ENCODE measurements around the gene SCO2. TPM values are rescaled to one million over a fixed set of nuclear protein-coding genes. Genes with fewer than 3 reads are reported as not detected.
"Not testable (repeated sequence)": the region's sequence is repeated elsewhere in the genome, so short reads cannot be mapped to it uniquely, and the experiment has no call there.

Gene SCO2
- total RNA-seq, 1 donor from 2014 or later, result 1.8 TPM

DNA sequence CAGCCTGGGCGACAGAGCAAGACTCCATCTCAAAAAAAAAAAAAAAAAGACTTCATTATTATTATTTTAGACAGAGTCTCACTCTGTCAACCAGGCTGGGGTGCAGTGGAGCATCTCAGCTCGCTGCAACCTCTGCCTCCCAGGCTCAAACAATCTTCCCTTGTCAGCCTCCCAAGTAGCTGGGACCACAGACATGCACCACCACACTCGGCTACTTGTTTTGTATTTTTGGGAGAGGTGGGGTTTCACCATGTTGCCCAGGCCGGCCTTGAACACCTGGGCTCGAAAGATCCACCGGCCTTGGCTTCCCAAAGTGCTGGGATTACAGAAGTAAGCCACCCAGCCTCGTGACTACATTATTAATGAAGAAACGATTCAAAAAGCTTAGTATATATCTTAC, 9.7 kb upstream of the SCO2 start:
- FAIRE-seq, result no peak
- Histone ChIP-seq H3K4me3 (ENCODE audit: insufficient read depth, low read depth, low read length) (no peak overlapping the region), H3K79me2 (ENCODE audit: insufficient read depth, low read length) (no peaks in the 10 kb centered on the region), H3K27me3 (ENCODE audit: insufficient read depth, low read length) (peaks cover 23% of the 10 kb centered on the region), H3K9ac (ENCODE audit: low read length) (no peak overlapping the region), H3K27ac (ENCODE audit: low read depth, low read length) (no peak overlapping the region), H4K20me1 (ENCODE audit: insufficient read depth, low read length) (no peaks in the 10 kb centered on the region), H3K4me2 (ENCODE audit: low read length) (no peak overlapping the region), H3K9me3 (ENCODE audit: insufficient read depth, low read depth, low read length) (no peaks in the 10 kb centered on the region), H2AFZ (ENCODE audit: low read depth, low read length) (no peak overlapping the region), H3K4me1 (ENCODE audit: insufficient read depth, low read length) (peaks cover 14% of the 10 kb centered on the region), H3K36me3 (ENCODE audit: insufficient read depth, low read length) (no peaks in the 10 kb centered on the region)
- Mint-ChIP-seq H3K36me3 (ENCODE audit: low read depth, unreplicated experiment) (no peaks in the 10 kb centered on the region), H3K4me1 (ENCODE audit: low read depth, unreplicated experiment) (peaks cover 4% of the 10 kb centered on the region), H3K9me3 (ENCODE audit: unreplicated experiment) (peaks cover 4% of the 10 kb centered on the region), H3K27me3 (ENCODE audit: low read depth, unreplicated experiment) (peaks cover 15% of the 10 kb centered on the region), H3K27ac (ENCODE audit: unreplicated experiment) (no peak overlapping the region), H3K4me3 (ENCODE audit: unreplicated experiment) (no peak overlapping the region)
- TF ChIP-seq EZH2 (IDR thresholded peaks at IDR 0.05; ENCODE audit: insufficient read depth, low read length), result no peak
- TF ChIP-seq, protein P1, sequence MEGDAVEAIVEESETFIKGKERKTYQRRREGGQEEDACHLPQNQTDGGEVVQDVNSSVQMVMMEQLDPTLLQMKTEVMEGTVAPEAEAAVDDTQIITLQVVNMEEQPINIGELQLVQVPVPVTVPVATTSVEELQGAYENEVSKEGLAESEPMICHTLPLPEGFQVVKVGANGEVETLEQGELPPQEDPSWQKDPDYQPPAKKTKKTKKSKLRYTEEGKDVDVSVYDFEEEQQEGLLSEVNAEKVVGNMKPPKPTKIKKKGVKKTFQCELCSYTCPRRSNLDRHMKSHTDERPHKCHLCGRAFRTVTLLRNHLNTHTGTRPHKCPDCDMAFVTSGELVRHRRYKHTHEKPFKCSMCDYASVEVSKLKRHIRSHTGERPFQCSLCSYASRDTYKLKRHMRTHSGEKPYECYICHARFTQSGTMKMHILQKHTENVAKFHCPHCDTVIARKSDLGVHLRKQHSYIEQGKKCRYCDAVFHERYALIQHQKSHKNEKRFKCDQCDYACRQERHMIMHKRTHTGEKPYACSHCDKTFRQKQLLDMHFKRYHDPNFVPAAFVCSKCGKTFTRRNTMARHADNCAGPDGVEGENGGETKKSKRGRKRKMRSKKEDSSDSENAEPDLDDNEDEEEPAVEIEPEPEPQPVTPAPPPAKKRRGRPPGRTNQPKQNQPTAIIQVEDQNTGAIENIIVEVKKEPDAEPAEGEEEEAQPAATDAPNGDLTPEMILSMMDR (IDR thresholded peaks at IDR 0.05; ENCODE audit: insufficient read depth, low read depth, low read length), result no peak
- no peak for DNase-seq (ENCODE audit: low read depth)

GRCh38 chr22:50533856-50534711, 8.7 kb upstream of the SCO2 start:
- not testable (repeated sequence) for H3K4me3 Mint-ChIP-seq (ENCODE audit: unreplicated experiment); H3K79me2 ChIP-seq (ENCODE audit: insufficient read depth, low read length); H3K4me3 ChIP-seq (ENCODE audit: insufficient read depth, low read depth, low read length); H2AFZ ChIP-seq (ENCODE audit: low read depth, low read length); H3K4me2 ChIP-seq (ENCODE audit: low read length); H3K9ac ChIP-seq (ENCODE audit: low read length); FAIRE-seq; H3K36me3 Mint-ChIP-seq (ENCODE audit: low read depth, unreplicated experiment); H3K4me1 Mint-ChIP-seq (ENCODE audit: low read depth, unreplicated experiment); H3K27ac Mint-ChIP-seq (ENCODE audit: unreplicated experiment); H3K9me3 Mint-ChIP-seq (ENCODE audit: unreplicated experiment); H3K9me3 ChIP-seq (ENCODE audit: insufficient read depth, low read depth, low read length); H3K27ac ChIP-seq (ENCODE audit: low read depth, low read length); H3K36me3 ChIP-seq (ENCODE audit: insufficient read depth, low read length); H4K20me1 ChIP-seq (ENCODE audit: insufficient read depth, low read length)
- peaks cover 15% of the 10 kb centered on the region for H3K27me3 Mint-ChIP-seq (ENCODE audit: low read depth, unreplicated experiment)
- Histone ChIP-seq H3K4me1 (ENCODE audit: insufficient read depth, low read length) (peaks cover 11% of the 10 kb centered on the region), H3K27me3 (ENCODE audit: insufficient read depth, low read length) (peaks cover 32% of the 10 kb centered on the region)
- peak; percentile 54 for DNase-seq (ENCODE audit: low read depth)

GRCh38 chr22:50532824-50533796, 7.7 kb upstream of the SCO2 start:
- no peak for FAIRE-seq
- Mint-ChIP-seq H3K36me3 (ENCODE audit: low read depth, unreplicated experiment) (peaks cover 1% of the 10 kb centered on the region), H3K27me3 (ENCODE audit: low read depth, unreplicated experiment) (peaks cover 12% of the 10 kb centered on the region), H3K27ac (ENCODE audit: unreplicated experiment) (peak overlapping the region; percentile 69), H3K4me1 (ENCODE audit: low read depth, unreplicated experiment) (no peaks in the 10 kb centered on the region), H3K9me3 (ENCODE audit: unreplicated experiment) (peaks cover 4% of the 10 kb centered on the region), H3K4me3 (ENCODE audit: unreplicated experiment) (peak overlapping the region; percentile 76)
- Histone ChIP-seq H2AFZ (ENCODE audit: low read depth, low read length) (no peak overlapping the region), H3K27ac (ENCODE audit: low read depth, low read length) (no peak overlapping the region), H3K4me2 (ENCODE audit: low read length) (no peak overlapping the region), H3K36me3 (ENCODE audit: insufficient read depth, low read length) (no peaks in the 10 kb centered on the region), H4K20me1 (ENCODE audit: insufficient read depth, low read length) (peaks cover 10% of the 10 kb centered on the region), H3K27me3 (ENCODE audit: insufficient read depth, low read length) (peaks cover 33% of the 10 kb centered on the region), H3K9ac (ENCODE audit: low read length) (no peak overlapping the region), H3K4me1 (ENCODE audit: insufficient read depth, low read length) (peaks cover 11% of the 10 kb centered on the region), H3K4me3 (ENCODE audit: insufficient read depth, low read depth, low read length) (no peak overlapping the region), H3K79me2 (ENCODE audit: insufficient read depth, low read length) (no peaks in the 10 kb centered on the region), H3K9me3 (ENCODE audit: insufficient read depth, low read depth, low read length) (no peaks in the 10 kb centered on the region)
- DNase-seq (ENCODE audit: low read depth), result no peak
- TF ChIP-seq EZH2 (IDR thresholded peaks at IDR 0.05; ENCODE audit: insufficient read depth, low read length), result no peak
- TF ChIP-seq, protein P1 (IDR thresholded peaks at IDR 0.05; ENCODE audit: insufficient read depth, low read depth, low read length), result no peak
